ENCODE results near the gene DPP10. TPM values are rescaled to one million over a fixed set of nuclear protein-coding genes. Genes with fewer than 3 reads are reported as not detected.

The DPP10 gene
- polyA plus RNA-seq, 3 donors, result 9.9 to 13.1 (median 12.6) TPM

DNA sequence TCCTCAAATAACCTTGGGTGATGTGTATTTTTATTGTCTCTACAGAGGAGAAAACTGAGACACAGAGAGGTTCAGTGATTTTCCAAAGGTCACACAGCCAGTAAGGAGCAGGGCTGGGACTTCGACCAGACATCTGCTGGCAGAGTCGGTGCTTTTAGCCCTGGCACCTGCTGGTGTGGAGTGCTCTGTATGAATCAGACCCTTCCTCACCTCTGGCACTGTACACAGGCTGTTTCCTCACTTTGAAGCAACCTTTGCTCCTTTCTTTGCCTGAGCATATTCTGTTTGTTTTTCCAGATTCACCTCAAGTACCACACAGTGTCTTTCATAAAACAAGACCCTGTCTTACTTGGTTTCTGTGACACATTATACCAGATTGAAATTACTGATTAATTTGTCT, 107.9 kb downstream of the DPP10 start:
- peak in 1 of 11 donors; percentile 5 for DNase-seq (ENCODE audit: extremely low read depth in 1 of 11, low read depth in 9 of 11, low spot score in 4 of 11)

- peak; percentile 13 to 58 (median 44) for DNase-seq (ENCODE audit: extremely low read depth in 1 of 11, low read depth in 9 of 11, low spot score in 4 of 11)
Observed at GRCh38 chr2:114550895-114551793, 108.7 kb downstream of the DPP10 start.

GRCh38 chr2:114553027-114553426, 110.6 kb downstream of the DPP10 start:
- DNase-seq (ENCODE audit: extremely low read depth in 1 of 11, low read depth in 9 of 11, low spot score in 4 of 11), result no peak

- DNase-seq (ENCODE audit: extremely low read depth in 1 of 11, low read depth in 9 of 11, low spot score in 4 of 11), result no peak
Observed at GRCh38 chr2:114569166-114569565, 126.7 kb downstream of the DPP10 start.

- DNase-seq (ENCODE audit: extremely low read depth in 1 of 11, low read depth in 9 of 11, low spot score in 4 of 11), result no peak
Observed at GRCh38 chr2:114577657-114578056, 135.2 kb downstream of the DPP10 start.

GRCh38 chr2:114579542-114579941, 137.1 kb downstream of the DPP10 start:
- peak in 5 of 11 donors; percentile 1 to 26 (median 4) for DNase-seq (ENCODE audit: extremely low read depth in 1 of 11, low read depth in 9 of 11, low spot score in 4 of 11)

DNA sequence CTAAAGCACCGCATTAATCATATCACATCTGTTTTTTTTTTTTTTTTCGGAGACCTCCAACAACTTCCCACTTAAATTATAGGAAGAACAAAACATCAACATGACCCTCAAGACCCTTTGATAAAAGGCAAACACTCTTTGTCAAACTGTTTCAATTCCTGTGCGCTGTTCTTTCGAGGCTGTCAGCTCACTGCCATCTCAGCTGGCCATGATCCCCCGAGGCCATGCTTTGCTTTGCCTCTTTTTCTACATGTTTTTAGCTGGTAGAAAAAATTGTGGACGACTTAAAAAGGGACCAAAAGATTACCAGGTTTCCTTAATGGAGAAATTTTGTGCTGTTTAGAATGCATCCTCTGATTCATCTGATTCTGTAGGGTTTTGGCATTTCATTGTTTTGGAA, 138.2 kb downstream of the DPP10 start:
- peak in 1 of 11 donors; percentile 1 for DNase-seq (ENCODE audit: extremely low read depth in 1 of 11, low read depth in 9 of 11, low spot score in 4 of 11)

- DNase-seq (ENCODE audit: extremely low read depth in 1 of 11, low read depth in 9 of 11, low spot score in 4 of 11), result no peak
Observed at GRCh38 chr2:114598329-114598728, 155.9 kb downstream of the DPP10 start.

DNA sequence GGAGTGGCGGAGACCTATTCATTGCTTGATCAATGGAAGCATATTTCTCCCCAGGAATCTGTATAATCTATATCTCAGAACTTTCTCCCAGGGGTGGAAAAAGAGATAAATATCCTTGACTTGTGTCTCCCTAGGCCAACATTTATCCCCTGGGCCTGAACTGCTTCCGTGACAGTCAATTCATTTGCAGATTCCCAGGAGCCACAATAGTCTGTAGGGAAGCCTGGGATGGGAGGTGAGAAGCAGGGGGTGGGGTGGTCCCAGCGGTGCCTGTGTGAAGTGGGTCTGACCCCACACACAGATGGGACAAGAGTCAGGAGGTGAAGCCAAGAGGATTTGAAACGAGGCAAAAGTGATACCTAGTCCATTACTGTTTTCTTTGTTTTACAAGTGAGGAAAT, 166.8 kb downstream of the DPP10 start:
- no peak for DNase-seq (ENCODE audit: extremely low read depth in 1 of 11, low read depth in 9 of 11, low spot score in 4 of 11)

DNA sequence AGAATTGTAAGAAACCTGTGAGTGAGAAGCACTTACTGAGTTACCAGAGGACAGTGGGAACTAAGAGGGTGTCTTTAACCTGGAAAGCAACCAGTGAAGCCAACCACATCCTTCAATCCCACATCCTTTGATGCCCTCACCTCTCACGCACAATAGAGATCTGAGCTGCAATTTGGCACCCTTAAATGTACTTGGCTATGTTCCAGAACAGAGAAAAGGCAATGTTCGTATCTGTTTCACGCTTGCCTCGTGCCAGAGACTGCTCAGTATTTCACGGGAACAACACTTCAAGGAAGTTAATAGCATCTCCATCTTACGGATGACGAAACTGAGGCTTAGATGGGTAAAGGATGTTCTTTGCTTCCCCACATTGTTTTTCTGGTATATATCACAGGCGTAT, 167.4 kb downstream of the DPP10 start:
- DNase-seq (ENCODE audit: extremely low read depth in 1 of 11, low read depth in 9 of 11, low spot score in 4 of 11), result no peak

DNA sequence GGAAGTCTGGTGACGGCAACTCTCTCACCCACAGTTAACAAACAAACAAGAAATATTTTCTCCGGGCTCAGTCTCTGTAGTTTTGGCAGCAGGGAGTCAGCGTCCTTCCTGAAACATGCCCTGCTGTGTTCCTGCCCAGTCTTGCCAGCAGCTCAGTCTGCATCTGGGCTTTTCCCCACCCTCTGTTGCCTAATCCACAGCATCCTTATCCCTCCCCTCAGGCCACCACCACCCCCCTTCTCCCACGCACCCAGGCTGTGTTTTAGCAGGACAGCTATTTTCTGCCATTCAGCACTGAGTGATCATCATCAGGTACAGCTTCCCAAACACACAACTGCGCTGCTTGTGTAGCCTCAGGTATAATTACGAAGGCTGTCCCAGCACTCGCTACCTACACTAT, 168.2 kb downstream of the DPP10 start:
- DNase-seq (ENCODE audit: extremely low read depth in 1 of 11, low read depth in 9 of 11, low spot score in 4 of 11), result no peak

DNA sequence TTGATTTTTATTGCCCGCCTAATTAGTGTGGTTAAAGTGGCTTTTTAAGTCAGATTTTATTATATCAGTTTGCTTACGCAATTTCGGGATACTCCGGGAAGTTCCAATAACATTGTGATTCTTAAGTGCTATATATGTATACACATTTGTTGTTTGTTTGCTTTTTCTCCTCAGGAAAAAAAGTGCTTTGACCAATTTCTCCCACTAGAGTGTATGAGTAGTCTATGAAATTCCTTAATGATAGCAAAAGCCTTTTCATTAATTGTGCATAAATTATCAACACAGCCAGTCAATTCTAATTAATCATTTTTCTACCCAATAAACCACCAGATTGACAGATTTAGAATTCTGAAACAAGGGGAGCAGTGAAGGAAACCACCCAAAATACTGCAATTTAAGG, 172.2 kb downstream of the DPP10 start:
- DNase-seq (ENCODE audit: extremely low read depth in 1 of 11, low read depth in 9 of 11, low spot score in 4 of 11), result no peak

DNA sequence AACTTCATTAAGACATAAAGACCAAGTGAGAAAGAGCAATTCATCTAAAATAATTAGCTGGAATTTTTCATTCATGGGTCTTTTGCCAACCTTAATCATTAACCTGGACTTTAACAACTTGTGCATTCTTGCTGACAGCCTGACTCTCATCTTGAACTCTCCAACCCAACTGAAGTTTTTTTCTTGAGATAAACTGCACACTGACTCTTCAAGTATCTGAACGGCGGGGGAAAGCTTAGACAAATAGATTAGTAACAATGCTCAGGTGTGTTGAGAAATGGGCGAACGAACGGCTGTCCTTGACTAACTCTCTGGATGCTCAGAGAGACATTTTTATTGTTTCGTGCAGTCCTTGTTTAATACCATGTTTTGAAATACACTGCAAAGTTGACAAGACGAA, 186.0 kb downstream of the DPP10 start:
- no peak for DNase-seq (ENCODE audit: extremely low read depth in 1 of 11, low read depth in 9 of 11, low spot score in 4 of 11)

GRCh38 chr2:114631146-114631545, 188.7 kb downstream of the DPP10 start:
- no peak for DNase-seq (ENCODE audit: extremely low read depth in 1 of 11, low read depth in 9 of 11, low spot score in 4 of 11)

DNA sequence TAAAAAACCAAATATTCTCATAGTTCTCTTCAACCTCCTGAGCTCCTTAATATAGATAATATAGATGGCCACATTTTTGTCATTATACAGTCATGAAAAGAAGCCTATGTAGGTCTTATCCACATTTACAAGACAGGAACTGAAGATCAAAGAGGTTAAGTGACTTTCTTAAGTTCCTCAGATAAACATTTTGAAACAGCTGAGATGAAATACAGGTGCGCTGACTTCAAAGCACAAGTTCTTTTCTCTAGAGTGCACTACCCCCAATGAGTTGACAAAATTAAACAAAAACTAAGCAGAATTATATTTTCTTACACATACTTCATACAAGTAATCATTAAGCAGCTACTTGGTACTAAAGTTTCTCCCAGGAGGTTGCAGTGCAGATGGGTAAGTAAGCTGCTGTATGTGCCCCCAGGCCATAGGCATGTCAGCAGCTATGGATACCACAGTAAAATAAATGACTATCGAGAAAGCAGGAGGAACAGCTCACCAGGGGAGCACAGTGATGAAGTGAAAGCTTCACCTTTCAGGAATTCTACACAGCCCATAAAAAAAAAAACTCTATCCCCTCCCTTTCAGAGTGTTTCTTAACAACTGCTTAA, 199.8 kb downstream of the DPP10 start:
- no peak for DNase-seq (ENCODE audit: extremely low read depth in 1 of 11, low read depth in 9 of 11, low spot score in 4 of 11)

DNA sequence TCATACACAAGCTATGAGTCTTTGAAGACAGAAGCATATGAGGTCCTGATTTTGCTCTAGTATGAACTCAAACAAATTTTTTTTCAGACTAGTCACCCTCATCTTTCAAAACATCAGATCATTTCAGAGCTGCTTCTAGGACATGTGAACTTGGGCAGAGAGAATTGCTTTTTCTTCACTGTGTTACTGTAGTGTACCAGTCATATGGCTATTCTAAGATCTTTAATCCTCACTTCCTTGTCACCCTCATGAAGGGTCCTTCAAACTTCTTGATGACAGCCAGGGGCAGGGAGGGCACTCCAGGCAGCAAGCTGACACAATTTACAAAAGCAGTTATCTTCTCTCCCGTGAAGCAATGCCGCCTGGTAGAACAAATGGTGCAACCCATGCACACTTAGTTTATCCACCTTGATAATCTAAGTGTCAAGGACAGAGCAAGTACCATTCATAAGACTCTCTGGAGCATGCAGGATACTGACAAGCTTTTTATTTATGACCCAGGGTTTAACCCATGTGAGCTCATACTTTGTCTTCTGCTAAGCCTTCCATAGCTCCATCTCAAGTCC, 200.6 kb downstream of the DPP10 start:
- no peak for DNase-seq (ENCODE audit: extremely low read depth in 1 of 11, low read depth in 9 of 11, low spot score in 4 of 11)

GRCh38 chr2:114651933-114652332, 209.5 kb downstream of the DPP10 start:
- DNase-seq (ENCODE audit: extremely low read depth in 1 of 11, low read depth in 9 of 11, low spot score in 4 of 11), result no peak

DNA sequence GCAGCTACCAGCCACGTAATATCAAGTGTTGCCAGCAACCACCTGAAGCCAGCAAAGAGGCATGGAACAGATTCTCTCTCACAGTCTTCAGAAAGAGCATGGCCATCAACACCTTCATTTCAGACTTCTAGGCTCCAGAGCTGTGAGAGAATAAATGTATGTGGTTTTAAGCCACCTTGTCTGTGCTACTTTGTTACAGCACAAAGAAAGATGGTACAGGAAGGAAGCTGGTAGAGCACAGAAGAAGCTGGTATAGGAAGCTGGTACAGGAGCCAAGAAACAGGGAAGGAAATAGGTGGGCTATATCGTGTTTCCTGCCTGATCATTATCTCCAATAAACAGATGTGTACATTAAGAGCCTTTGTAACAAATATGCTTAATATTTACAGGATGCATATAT, 217.4 kb downstream of the DPP10 start:
- no peak for DNase-seq (ENCODE audit: extremely low read depth in 1 of 11, low read depth in 9 of 11, low spot score in 4 of 11)

- peak in 10 of 11 donors; percentile 9 to 32 (median 24) for DNase-seq (ENCODE audit: extremely low read depth in 1 of 11, low read depth in 9 of 11, low spot score in 4 of 11)
Observed at GRCh38 chr2:114661971-114662939, 219.8 kb downstream of the DPP10 start.
